ENCODE data around the gene RALB. TPM values are rescaled to one million over a fixed set of nuclear protein-coding genes. Genes with fewer than 3 reads are reported as not detected.
A peak's percentile ranks its signal among the peaks of the same experiment; 100 is the strongest.

The RALB gene
- total RNA-seq (2021): 24.6 and 27.1 TPM in 2 replicates
- long read RNA-seq, transcript RALB-203 (5 exons, 1,252 nt): minor isoform, 81 of 306 reads
- long read RNA-seq, transcript RALB-201 (5 exons, 2,344 nt): major isoform, 170 of 306 reads
- long read RNA-seq, partial matches to known transcripts: 36 of 306 reads
- long read RNA-seq, other reads (novel, unspliced or antisense): 16 of 306 reads

GRCh38 chr2:120252225-120253020 is at the start of gene RALB:
TSS of gene RALB (plus strand) at chr2:120252852. CDS start at chr2:120278665, 25,813 bp downstream.
- no peak within 1 kb of the TSS for H2BK20ac ChIP-seq (ENCODE audit: low read depth, low read length, poor library complexity, severe bottlenecking)
- H3K9ac ChIP-seq (ENCODE audit: extremely low read depth, insufficient read length, low read length): peak within 1 kb of the TSS; percentile 29
- H3K18ac ChIP-seq (ENCODE audit: insufficient read length, low read depth, low read length): no peak within 1 kb of the TSS
- no peak within 1 kb of the TSS for H2BK15ac ChIP-seq (ENCODE audit: low read depth, low read length)
- peaks cover 17% of the 10 kb centered on the region; the same call in 1 of the 2 replicates for H3K27me3 ChIP-seq (ENCODE audit: insufficient read depth, low read length)
- no peak within 1 kb of the TSS for H4K8ac ChIP-seq (replicated peaks; ENCODE audit: insufficient read length, low read depth, low read length)
- H3K27me3 Mint-ChIP-seq (ENCODE audit: low read depth): peaks cover 63% of the 10 kb centered on the region
- H3K27ac ChIP-seq (ENCODE audit: insufficient read length, low read depth, low read length): no peak within 1 kb of the TSS
- peak within 1 kb of the TSS in 1 of 3 experiments; percentile 96; a peak in 2 of 7 replicates for H3K27ac Mint-ChIP-seq
- H3K4me2 ChIP-seq (ENCODE audit: insufficient read depth, insufficient read length, low read length): peak within 1 kb of the TSS; percentile 81
- peaks cover 39 to 40% of the 10 kb centered on the region in 2 experiments for H3K4me1 Mint-ChIP-seq
- H3K9me3 Mint-ChIP-seq: no peaks in the 10 kb centered on the region; a peak in 1 of 5 replicates
- no peaks in the 10 kb centered on the region for H3K79me2 ChIP-seq (ENCODE audit: insufficient read depth, low read length)
- no peak within 1 kb of the TSS for H2BK5ac ChIP-seq (ENCODE audit: insufficient read length, low read length)
- peak within 1 kb of the TSS; percentile 6; the same call in 1 of the 2 replicates for H3K14ac ChIP-seq (ENCODE audit: insufficient read depth, low read length)
- no peaks in the 10 kb centered on the region for H3K9me3 ChIP-seq (ENCODE audit: control insufficient read depth, low read depth, low read length)
- H3K36me3 Mint-ChIP-seq (ENCODE audit: insufficient read depth in 1 of 3, low read depth in 3 of 3): peaks cover 0 to 2% (median 0%) of the 10 kb centered on the region in 3 experiments; a peak in 2 of 7 replicates
- no peak within 1 kb of the TSS for H3K23ac ChIP-seq (ENCODE audit: insufficient read length, low read depth, low read length)
- no peaks in the 10 kb centered on the region for H4K20me1 ChIP-seq (ENCODE audit: control insufficient read depth, insufficient read depth, insufficient read length)
- peak; percentile 99 for DNase-seq
- H3K4me3 Mint-ChIP-seq: peak within 1 kb of the TSS; percentile 91 to 96
- H3K23me2 ChIP-seq (ENCODE audit: insufficient read length, low read depth, low read length, poor library complexity, severe bottlenecking): peaks cover 12% of the 10 kb centered on the region
- H3K79me1 ChIP-seq (ENCODE audit: insufficient read depth, low read depth, low read length, poor library complexity, severe bottlenecking): no peaks in the 10 kb centered on the region
- no CpG with 5 or more reads among the region's 71 CpGs for WGBS (ENCODE audit: extremely low coverage, insufficient read length, low lambda C conversion rate)
- no peak within 1 kb of the TSS for H4K91ac ChIP-seq (ENCODE audit: insufficient read length, low read depth, low read length)
- no peak within 1 kb of the TSS for H2AK5ac ChIP-seq (ENCODE audit: insufficient read length, low read length)
- no peak within 1 kb of the TSS for H3K4ac ChIP-seq (ENCODE audit: low read depth, low read length)
- H2BK120ac ChIP-seq (ENCODE audit: low read depth, low read length, poor library complexity, severe bottlenecking): no peak within 1 kb of the TSS
- H2BK12ac ChIP-seq (ENCODE audit: insufficient read length, low read depth, low read length): no peak within 1 kb of the TSS
- no peak for TF ChIP-seq CTCF (conservative IDR thresholded peaks at IDR 0.05)
- no peak within 1 kb of the TSS for H3K56ac ChIP-seq (ENCODE audit: insufficient read length, low read depth, low read length)
- H4K5ac ChIP-seq (ENCODE audit: insufficient read length, low read depth, low read length): no peak within 1 kb of the TSS
- H3T11ph ChIP-seq (ENCODE audit: low read length): no peak within 1 kb of the TSS
- no peak within 1 kb of the TSS for H2AFZ ChIP-seq (ENCODE audit: low read length)
- no peaks in the 10 kb centered on the region for H3K4me1 ChIP-seq (ENCODE audit: insufficient read depth, low read length)

All from H9 (cell line).